Measurements from ENCODE around the gene ABHD14A. TPM values are rescaled to one million over a fixed set of nuclear protein-coding genes. Genes with fewer than 3 reads are reported as not detected.

The ABHD14A gene
- total RNA-seq, 1 experiment from 2014 or later: 3.8 TPM

DNA sequence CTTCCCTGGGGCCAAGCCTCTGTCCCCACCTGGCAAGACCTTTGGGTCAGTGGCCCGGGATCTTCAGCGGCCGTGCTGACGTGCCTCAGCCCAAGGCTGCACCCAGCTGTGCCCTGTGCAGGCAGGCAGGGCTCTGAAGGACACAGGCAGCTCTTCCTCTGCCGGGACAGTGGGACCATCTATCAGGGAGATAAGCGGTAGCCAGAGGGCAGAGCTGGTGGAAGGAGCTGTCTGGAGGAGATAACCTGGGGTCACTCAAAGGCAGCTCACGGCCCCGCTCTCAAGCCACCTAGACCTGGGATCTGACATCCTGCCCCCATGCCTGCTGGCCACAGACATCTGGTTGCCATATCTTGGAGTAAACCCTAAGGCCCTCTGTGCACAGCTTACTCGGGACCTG, 54.2 kb downstream of the ABHD14A start (continued):
- TF ChIP-seq KAT7 (CRISPR knock-in tag; IDR thresholded peaks at IDR 0.05; ENCODE audit: borderline replicate concordance): no peak

DNA sequence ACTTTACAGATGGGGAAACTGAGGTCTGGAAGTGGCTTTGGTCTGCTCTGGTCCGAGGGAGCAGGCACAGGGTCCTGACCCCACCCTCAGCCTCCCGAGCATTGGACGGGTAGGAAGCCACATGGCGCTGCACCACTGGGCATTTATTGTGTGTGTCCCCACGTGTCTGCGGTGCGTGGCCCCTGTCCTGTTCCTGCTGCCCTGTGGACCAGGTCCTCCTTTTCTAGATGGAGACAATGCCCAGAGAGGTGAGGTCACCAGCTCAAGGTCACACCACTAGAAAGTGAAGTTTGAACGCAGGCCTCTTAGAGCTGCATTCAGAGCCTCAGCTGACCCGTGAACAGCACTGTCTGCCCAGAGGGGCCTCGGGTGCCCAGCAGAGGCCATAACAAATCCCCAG, 54.7 kb downstream of the ABHD14A start:
- POLR2A ChIA-PET: no interaction called here
- no peaks in the 10 kb centered on the region for H3K27me3 Mint-ChIP-seq (ENCODE audit: low read depth)
- TF ChIP-seq, protein P1, sequence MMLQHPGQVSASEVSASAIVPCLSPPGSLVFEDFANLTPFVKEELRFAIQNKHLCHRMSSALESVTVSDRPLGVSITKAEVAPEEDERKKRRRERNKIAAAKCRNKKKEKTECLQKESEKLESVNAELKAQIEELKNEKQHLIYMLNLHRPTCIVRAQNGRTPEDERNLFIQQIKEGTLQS (CRISPR knock-in tag; conservative IDR thresholded peaks at IDR 0.05): no peak
- TF ChIP-seq, protein P2, sequence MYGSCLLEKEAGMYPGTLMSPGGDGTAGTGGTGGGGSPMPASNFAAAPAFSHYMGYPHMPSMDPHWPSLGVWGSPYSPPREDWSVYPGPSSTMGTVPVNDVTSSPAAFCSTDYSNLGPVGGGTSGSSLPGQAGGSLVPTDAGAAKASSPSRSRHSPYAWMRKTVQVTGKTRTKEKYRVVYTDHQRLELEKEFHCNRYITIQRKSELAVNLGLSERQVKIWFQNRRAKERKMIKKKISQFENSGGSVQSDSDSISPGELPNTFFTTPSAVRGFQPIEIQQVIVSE (CRISPR knock-in tag; IDR thresholded peaks at IDR 0.05; ENCODE audit: borderline replicate concordance): no peak
- TF ChIP-seq KAT7 (CRISPR knock-in tag; IDR thresholded peaks at IDR 0.05; ENCODE audit: borderline replicate concordance): no peak
- TF ChIP-seq, protein P3, sequence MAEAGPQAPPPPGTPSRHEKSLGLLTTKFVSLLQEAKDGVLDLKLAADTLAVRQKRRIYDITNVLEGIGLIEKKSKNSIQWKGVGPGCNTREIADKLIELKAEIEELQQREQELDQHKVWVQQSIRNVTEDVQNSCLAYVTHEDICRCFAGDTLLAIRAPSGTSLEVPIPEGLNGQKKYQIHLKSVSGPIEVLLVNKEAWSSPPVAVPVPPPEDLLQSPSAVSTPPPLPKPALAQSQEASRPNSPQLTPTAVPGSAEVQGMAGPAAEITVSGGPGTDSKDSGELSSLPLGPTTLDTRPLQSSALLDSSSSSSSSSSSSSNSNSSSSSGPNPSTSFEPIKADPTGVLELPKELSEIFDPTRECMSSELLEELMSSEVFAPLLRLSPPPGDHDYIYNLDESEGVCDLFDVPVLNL (CRISPR knock-in tag; IDR thresholded peaks at IDR 0.05; ENCODE audit: borderline replicate concordance, low read depth): no peak
- TF ChIP-seq, protein P4, sequence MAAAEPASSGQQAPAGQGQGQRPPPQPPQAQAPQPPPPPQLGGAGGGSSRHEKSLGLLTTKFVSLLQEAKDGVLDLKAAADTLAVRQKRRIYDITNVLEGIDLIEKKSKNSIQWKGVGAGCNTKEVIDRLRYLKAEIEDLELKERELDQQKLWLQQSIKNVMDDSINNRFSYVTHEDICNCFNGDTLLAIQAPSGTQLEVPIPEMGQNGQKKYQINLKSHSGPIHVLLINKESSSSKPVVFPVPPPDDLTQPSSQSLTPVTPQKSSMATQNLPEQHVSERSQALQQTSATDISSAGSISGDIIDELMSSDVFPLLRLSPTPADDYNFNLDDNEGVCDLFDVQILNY (CRISPR knock-in tag; IDR thresholded peaks at IDR 0.05): no peak
- no peak for TF ChIP-seq JUN (CRISPR knock-in tag; IDR thresholded peaks at IDR 0.05)
- TF ChIP-seq, protein P5, sequence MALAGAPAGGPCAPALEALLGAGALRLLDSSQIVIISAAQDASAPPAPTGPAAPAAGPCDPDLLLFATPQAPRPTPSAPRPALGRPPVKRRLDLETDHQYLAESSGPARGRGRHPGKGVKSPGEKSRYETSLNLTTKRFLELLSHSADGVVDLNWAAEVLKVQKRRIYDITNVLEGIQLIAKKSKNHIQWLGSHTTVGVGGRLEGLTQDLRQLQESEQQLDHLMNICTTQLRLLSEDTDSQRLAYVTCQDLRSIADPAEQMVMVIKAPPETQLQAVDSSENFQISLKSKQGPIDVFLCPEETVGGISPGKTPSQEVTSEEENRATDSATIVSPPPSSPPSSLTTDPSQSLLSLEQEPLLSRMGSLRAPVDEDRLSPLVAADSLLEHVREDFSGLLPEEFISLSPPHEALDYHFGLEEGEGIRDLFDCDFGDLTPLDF (CRISPR knock-in tag; IDR thresholded peaks at IDR 0.05): no peak
- TF ChIP-seq OVOL2 (CRISPR knock-in tag; IDR thresholded peaks at IDR 0.05; ENCODE audit: borderline replicate concordance): no peak
- TF ChIP-seq TEAD4 (CRISPR knock-in tag; IDR thresholded peaks at IDR 0.05): no peak
- TF ChIP-seq, protein P6, sequence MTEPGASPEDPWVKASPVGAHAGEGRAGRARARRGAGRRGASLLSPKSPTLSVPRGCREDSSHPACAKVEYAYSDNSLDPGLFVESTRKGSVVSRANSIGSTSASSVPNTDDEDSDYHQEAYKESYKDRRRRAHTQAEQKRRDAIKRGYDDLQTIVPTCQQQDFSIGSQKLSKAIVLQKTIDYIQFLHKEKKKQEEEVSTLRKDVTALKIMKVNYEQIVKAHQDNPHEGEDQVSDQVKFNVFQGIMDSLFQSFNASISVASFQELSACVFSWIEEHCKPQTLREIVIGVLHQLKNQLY (CRISPR knock-in tag; IDR thresholded peaks at IDR 0.05): no peak
- TF ChIP-seq ZBTB21 (CRISPR knock-in tag; IDR thresholded peaks at IDR 0.05; ENCODE audit: borderline replicate concordance): no peak
- TF ChIP-seq, protein P7, sequence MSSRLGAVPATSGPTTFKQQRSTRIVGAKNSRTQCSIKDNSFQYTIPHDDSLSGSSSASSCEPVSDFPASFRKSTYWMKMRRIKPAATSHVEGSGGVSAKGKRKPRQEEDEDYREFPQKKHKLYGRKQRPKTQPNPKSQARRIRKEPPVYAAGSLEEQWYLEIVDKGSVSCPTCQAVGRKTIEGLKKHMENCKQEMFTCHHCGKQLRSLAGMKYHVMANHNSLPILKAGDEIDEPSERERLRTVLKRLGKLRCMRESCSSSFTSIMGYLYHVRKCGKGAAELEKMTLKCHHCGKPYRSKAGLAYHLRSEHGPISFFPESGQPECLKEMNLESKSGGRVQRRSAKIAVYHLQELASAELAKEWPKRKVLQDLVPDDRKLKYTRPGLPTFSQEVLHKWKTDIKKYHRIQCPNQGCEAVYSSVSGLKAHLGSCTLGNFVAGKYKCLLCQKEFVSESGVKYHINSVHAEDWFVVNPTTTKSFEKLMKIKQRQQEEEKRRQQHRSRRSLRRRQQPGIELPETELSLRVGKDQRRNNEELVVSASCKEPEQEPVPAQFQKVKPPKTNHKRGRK (CRISPR knock-in tag; IDR thresholded peaks at IDR 0.05; ENCODE audit: borderline replicate concordance): no peak
- TF ChIP-seq CBFB (CRISPR knock-in tag; IDR thresholded peaks at IDR 0.05; ENCODE audit: low read depth): no peak
- no peak for TF ChIP-seq EMX1 (CRISPR knock-in tag; IDR thresholded peaks at IDR 0.05)
- TF ChIP-seq NR2C2 (CRISPR knock-in tag; IDR thresholded peaks at IDR 0.05): no peak
- TF ChIP-seq NR3C1 (CRISPR knock-in tag; conservative IDR thresholded peaks at IDR 0.05; ENCODE audit: low read depth): no peak
- TF ChIP-seq, protein P8, sequence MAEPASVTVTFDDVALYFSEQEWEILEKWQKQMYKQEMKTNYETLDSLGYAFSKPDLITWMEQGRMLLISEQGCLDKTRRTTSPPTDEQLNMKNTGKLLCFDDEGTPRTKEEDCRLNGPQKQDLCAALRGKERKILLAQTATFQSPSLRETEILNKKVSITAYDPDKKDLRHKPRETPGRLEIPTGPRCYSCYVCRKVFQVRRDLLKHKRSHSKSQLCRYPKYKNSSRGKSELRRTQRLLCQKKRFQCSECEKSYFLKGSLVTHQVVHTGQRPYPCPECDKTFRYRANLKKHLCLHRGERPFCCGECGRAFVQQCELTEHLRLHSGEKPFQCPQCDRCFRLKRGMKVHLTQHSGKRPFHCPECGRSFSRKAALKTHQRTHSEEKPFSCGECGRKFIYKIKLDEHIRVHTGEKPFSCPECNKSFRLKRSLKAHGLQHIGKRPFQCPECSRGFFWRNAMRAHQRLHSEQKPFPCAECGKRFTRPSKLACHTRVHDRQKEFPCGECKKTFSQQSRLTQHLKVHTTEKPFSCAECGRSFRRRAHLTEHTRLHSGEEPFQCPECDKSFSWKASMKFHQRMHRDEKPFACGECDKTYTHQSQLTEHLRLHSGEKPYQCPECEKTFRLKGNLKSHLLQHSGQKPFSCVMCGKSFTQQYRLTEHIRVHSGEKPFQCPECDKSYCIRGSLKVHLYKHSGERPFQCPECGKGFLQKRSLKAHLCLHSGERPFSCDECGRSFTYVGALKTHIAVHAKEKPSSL (CRISPR knock-in tag; conservative IDR thresholded peaks at IDR 0.05): no peak
- TF ChIP-seq, protein P9, sequence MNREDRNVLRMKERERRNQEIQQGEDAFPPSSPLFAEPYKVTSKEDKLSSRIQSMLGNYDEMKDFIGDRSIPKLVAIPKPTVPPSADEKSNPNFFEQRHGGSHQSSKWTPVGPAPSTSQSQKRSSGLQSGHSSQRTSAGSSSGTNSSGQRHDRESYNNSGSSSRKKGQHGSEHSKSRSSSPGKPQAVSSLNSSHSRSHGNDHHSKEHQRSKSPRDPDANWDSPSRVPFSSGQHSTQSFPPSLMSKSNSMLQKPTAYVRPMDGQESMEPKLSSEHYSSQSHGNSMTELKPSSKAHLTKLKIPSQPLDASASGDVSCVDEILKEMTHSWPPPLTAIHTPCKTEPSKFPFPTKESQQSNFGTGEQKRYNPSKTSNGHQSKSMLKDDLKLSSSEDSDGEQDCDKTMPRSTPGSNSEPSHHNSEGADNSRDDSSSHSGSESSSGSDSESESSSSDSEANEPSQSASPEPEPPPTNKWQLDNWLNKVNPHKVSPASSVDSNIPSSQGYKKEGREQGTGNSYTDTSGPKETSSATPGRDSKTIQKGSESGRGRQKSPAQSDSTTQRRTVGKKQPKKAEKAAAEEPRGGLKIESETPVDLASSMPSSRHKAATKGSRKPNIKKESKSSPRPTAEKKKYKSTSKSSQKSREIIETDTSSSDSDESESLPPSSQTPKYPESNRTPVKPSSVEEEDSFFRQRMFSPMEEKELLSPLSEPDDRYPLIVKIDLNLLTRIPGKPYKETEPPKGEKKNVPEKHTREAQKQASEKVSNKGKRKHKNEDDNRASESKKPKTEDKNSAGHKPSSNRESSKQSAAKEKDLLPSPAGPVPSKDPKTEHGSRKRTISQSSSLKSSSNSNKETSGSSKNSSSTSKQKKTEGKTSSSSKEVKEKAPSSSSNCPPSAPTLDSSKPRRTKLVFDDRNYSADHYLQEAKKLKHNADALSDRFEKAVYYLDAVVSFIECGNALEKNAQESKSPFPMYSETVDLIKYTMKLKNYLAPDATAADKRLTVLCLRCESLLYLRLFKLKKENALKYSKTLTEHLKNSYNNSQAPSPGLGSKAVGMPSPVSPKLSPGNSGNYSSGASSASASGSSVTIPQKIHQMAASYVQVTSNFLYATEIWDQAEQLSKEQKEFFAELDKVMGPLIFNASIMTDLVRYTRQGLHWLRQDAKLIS (CRISPR knock-in tag; IDR thresholded peaks at IDR 0.05; ENCODE audit: borderline replicate concordance): no peak
- no peak for TF ChIP-seq JAZF1 (CRISPR knock-in tag; IDR thresholded peaks at IDR 0.05)
- no peak overlapping the region for H3K27ac Mint-ChIP-seq
- DNase-seq (ENCODE audit: low spot score): no peak
- H3K36me3 Mint-ChIP-seq: no peaks in the 10 kb centered on the region
- no peak overlapping the region for H3K4me3 Mint-ChIP-seq
- CTCF ChIA-PET: interaction anchor here (1.6 to 2.1 kb wide), 3 partner anchors 12 to 94 kb away, joined by 6 to 8 read pairs (median 6); no protein-coding TSS in a partner anchor
- ATAC-seq: no peak
- no peaks in the 10 kb centered on the region for H3K9me3 Mint-ChIP-seq
- H3K4me1 Mint-ChIP-seq: peaks cover 4% of the 10 kb centered on the region; the same call in 1 of the 2 replicates
